Fibroblast of villous mesenchyme (primary cell): ENCODE measurements around the gene METTL27. TPM values are rescaled to one million over a fixed set of nuclear protein-coding genes. Genes with fewer than 3 reads are reported as not detected.
A peak's percentile ranks its signal among the peaks of the same experiment; 100 is the strongest.

Experiments used
- DNase-seq: peaks from one replicate; pipeline ENCODE4 v3.0.0-alpha.2; 2010; ENCODE audit warnings: low read depth
- H3K4me3 ChIP-seq: 2 replicates; pipeline ENCODE4 v1.5.1; 2011; ENCODE audit warnings: low read depth, mild to moderate bottlenecking, low read length
- total RNA-seq: library from RNA; depleted of rRNA; stranded (reverse); fragments of >200 nt; gene quantifications from 2 replicates; pipeline ENCODE4 v1.2.3, GENCODE V29; 2012
- TF ChIP-seq, protein P1 (sequence below): IDR thresholded peaks from 2 replicates; pipeline ENCODE4 v1.5.1; 2012; ENCODE audit warnings: low read depth, mild to moderate bottlenecking, low read length; ENCODE audit not compliant: insufficient read depth

METTL27 gene
- total RNA-seq, 1 donor: 2.6 TPM

DNA sequence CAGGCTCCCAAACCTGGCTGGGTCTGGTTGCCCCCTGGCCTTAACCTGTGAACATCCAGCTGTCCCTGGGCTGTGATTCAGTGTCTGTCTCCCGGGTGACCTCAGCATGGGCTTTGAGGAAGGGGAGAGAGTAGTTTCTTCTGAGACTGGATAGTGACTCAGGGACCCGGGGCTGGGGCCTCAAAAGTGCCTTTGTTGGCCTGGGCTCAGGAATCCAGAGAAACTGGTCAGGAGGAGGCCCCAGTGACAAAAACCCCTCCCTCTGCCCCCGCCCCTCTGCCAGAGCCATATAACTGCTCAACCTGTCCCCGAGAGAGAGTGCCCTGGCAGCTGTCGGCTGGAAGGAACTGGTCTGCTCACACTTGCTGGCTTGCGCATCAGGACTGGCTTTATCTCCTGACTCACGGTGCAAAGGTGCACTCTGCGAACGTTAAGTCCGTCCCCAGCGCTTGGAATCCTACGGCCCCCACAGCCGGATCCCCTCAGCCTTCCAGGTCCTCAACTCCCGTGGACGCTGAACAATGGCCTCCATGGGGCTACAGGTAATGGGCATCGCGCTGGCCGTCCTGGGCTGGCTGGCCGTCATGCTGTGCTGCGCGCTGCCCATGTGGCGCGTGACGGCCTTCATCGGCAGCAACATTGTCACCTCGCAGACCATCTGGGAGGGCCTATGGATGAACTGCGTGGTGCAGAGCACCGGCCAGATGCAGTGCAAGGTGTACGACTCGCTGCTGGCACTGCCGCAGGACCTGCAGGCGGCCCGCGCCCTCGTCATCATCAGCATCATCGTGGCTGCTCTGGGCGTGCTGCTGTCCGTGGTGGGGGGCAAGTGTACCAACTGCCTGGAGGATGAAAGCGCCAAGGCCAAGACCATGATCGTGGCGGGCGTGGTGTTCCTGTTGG lies 11.4 kb downstream of the METTL27 start, which contains the start of gene CLDN4:
Gene CLDN4 (plus strand): TSS at position 316 of the 903 bp plus-strand sequence. CDS start 206 bp downstream, at position 522.
- no peak for DNase-seq
- H3K4me3 ChIP-seq: no peak within 1 kb of the TSS
- TF ChIP-seq, protein P1, sequence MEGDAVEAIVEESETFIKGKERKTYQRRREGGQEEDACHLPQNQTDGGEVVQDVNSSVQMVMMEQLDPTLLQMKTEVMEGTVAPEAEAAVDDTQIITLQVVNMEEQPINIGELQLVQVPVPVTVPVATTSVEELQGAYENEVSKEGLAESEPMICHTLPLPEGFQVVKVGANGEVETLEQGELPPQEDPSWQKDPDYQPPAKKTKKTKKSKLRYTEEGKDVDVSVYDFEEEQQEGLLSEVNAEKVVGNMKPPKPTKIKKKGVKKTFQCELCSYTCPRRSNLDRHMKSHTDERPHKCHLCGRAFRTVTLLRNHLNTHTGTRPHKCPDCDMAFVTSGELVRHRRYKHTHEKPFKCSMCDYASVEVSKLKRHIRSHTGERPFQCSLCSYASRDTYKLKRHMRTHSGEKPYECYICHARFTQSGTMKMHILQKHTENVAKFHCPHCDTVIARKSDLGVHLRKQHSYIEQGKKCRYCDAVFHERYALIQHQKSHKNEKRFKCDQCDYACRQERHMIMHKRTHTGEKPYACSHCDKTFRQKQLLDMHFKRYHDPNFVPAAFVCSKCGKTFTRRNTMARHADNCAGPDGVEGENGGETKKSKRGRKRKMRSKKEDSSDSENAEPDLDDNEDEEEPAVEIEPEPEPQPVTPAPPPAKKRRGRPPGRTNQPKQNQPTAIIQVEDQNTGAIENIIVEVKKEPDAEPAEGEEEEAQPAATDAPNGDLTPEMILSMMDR: no peak

DNA sequence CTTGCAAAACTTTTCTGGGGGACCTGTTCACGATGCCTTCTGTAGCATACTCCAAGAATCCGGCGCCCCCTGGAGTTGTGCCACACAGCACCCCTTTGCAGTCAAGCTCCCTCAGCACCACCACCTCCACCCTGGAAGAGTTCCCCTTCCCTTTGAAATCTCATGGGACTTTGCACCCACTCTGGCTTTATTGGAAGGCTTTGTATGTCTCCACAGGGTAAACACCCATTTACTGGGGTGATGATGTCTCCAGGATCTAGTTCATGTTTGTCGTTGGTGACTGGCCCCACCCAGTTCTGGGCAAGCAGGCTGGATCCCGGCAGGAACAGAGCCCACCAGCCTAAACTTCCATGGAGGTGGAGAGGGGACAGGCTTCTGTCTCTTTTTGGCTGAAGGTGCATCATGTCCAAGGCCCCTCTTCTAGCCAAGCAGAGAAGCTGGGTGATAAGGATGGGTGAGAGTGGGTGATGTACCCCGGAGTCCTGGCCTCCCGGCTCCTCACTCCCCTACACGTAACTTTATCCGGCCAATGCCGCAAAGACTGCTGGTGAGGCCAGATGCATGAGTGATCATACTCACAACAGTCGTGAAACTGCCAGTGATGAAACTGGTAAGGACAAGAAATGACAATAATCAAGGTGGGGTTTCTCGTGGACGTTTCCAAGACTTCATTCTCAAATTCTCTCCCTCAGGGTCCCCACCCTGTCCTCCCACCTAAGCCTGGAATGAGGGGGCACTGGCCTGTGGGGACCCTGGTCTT lies 12.2 kb downstream of the METTL27 start:
- no peak overlapping the region for H3K4me3 ChIP-seq
- DNase-seq: no peak
- TF ChIP-seq, protein P1: no peak

- DNase-seq: no peak
- TF ChIP-seq, protein P1: no peak
- no peak overlapping the region for H3K4me3 ChIP-seq
These were observed 12.8 kb downstream of the METTL27 start for GRCh38 chr7:73829505-73829904.

- no peak for DNase-seq
- H3K4me3 ChIP-seq: no peak overlapping the region
- TF ChIP-seq, protein P1: no peak
These were observed 13.3 kb downstream of the METTL27 start for GRCh38 chr7:73828972-73829371.

GRCh38 chr7:73828107-73828803 lies 14.1 kb downstream of the METTL27 start:
- TF ChIP-seq, protein P1: no peak
- H3K4me3 ChIP-seq: no peak overlapping the region
- peak; percentile 72 for DNase-seq

DNA sequence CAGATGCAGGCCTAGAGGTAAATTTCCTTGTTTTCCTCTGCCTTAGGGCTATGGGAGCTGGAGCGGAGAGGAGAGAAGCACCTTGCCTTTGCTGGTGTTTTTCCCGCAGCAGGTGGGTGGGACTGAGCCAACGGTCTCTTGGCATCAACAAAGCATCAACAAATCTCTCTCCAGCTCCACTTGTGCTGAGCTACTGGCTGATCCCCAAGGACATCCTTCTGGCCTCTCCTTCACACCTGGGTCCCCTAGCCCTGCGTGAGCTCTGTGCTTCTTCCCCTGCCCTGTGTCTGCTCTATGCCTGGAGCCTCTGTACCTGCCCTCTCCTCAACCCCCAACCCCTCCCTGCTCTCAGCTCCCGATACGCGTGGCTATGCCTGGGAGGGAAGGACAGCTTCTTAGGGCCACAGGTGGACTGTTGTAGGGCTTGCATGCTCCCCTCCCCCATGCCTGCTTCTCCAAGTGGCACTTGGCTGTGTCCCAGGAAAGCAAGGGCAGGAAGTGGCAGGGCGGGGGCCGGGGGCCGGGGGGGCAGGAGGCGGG lies 14.7 kb downstream of the METTL27 start:
- TF ChIP-seq, protein P1: no peak
- DNase-seq: no peak
- no peak overlapping the region for H3K4me3 ChIP-seq
